Neural cell (in vitro differentiated cells): ENCODE measurements around the gene ARPIN. TPM values are rescaled to one million over a fixed set of nuclear protein-coding genes. Genes with fewer than 3 reads are reported as not detected.

ENCODE experiments used
- H2AFZ ChIP-seq: fragments of 200-600, 300-800 bp; sonication (generic), shearing (Covaris generic); 2 replicates; pipeline ENCODE4 v1.6.0; 2014; ENCODE audit warnings: low read depth, mild to moderate bottlenecking, antibody characterized with exemption, low read length, moderate library complexity
- H3F3A ChIP-seq: fragments of 200-600 bp; shearing (Covaris generic); 2 replicates; pipeline ENCODE4 v1.6.1; 2016; ENCODE audit warnings: mild to moderate bottlenecking, moderate library complexity, mixed read lengths, antibody characterized with exemption, low read length; ENCODE audit not compliant: insufficient read depth, poor library complexity, severe bottlenecking
- H3K27ac ChIP-seq: fragments of 200-600, 300-800 bp; sonication (generic), shearing (Covaris generic); 2 replicates; pipeline ENCODE4 v1.5.1; 2014; ENCODE audit warnings: mild to moderate bottlenecking, low read length, moderate library complexity
- H3K27me3 ChIP-seq: fragments of 300-800, 200-600 bp; sonication (generic), shearing (Covaris generic); 2 replicates; pipeline ENCODE4 v1.6.0; 2014; ENCODE audit warnings: mild to moderate bottlenecking, low read depth, low read length, moderate library complexity; ENCODE audit not compliant: insufficient read depth
- H3K36me3 ChIP-seq: fragments of 300-800, 200-600 bp; sonication (generic), shearing (Covaris generic); 2 replicates; pipeline ENCODE4 v1.5.1; 2014; ENCODE audit warnings: mild to moderate bottlenecking, antibody characterized with exemption, low read length, moderate library complexity; ENCODE audit not compliant: insufficient read depth
- H3K4me2 ChIP-seq: fragments of 300-800, 200-600 bp; sonication (generic), shearing (Covaris generic); 2 replicates; pipeline ENCODE4 v1.6.0; 2014; ENCODE audit warnings: mild to moderate bottlenecking, low read length
- H3K4me3 ChIP-seq: fragments of 300-800, 200-600 bp; sonication (generic), shearing (Covaris generic); 2 replicates; pipeline ENCODE4 v1.5.1; 2014; ENCODE audit warnings: mild to moderate bottlenecking, low read length, moderate library complexity
- H3K79me2 ChIP-seq: fragments of 200-600 bp; shearing (Covaris generic); replicated peaks from 2 replicates; pipeline ENCODE4 v1.6.0; 2014; ENCODE audit warnings: mild to moderate bottlenecking, low read length, moderate library complexity; ENCODE audit not compliant: insufficient read depth
- H3K9ac ChIP-seq: fragments of 300-800, 200-600 bp; sonication (generic), shearing (Covaris generic); 2 replicates; pipeline ENCODE4 v1.6.1; 2016; ENCODE audit warnings: mild to moderate bottlenecking, low read length, mixed read lengths
- H3K9me2 ChIP-seq: fragments of 200-600 bp; shearing (Covaris generic); 2 replicates; pipeline ENCODE4 v1.6.1; 2016; ENCODE audit warnings: mild to moderate bottlenecking, low read length, mixed read lengths; ENCODE audit not compliant: insufficient read depth
- H3K9me3 ChIP-seq: fragments of 200-600, 300-800 bp; sonication (generic), shearing (Covaris generic); 2 replicates; pipeline ENCODE4 v1.6.1; 2016; ENCODE audit warnings: mild to moderate bottlenecking, mixed run types, low read length, moderate library complexity, mixed read lengths
- H4K20me1 ChIP-seq: fragments of 200-600 bp; shearing (Covaris generic); 2 replicates; pipeline ENCODE4 v1.6.1; 2016; ENCODE audit warnings: mild to moderate bottlenecking, mixed run types; ENCODE audit not compliant: insufficient read depth
- CTCF ChIP-seq: fragments of 450-650 bp; IDR thresholded peaks from 2 replicates; pipeline ENCODE4 v1.5.1; 2014; ENCODE audit warnings: antibody characterized with exemption, mild to moderate bottlenecking, moderate library complexity; ENCODE audit not compliant: poor library complexity, severe bottlenecking
- EP300 ChIP-seq: fragments of 450-650 bp; conservative IDR thresholded peaks from 2 replicates; pipeline ENCODE4 v1.6.1; 2014; ENCODE audit warnings: antibody characterized with exemption, mild to moderate bottlenecking, moderate library complexity; ENCODE audit not compliant: poor library complexity, severe bottlenecking
- EZH2 ChIP-seq: fragments of 200-600, 300-800 bp; shearing (Covaris generic), sonication (generic); IDR thresholded peaks from 2 replicates; pipeline ENCODE4 v1.6.1; 2014; ENCODE audit warnings: antibody characterized with exemption, low read length, borderline replicate concordance, mild to moderate bottlenecking; ENCODE audit not compliant: insufficient read depth, poor library complexity, severe bottlenecking
- MXI1 ChIP-seq: fragments of 450-650 bp; conservative IDR thresholded peaks from 2 replicates; pipeline ENCODE4 v1.6.1; 2014; ENCODE audit warnings: antibody characterized with exemption, mild to moderate bottlenecking; ENCODE audit not compliant: poor library complexity, severe bottlenecking
- POLR2AphosphoS5 ChIP-seq: IDR thresholded peaks from 2 replicates; pipeline ENCODE4 v1.6.1; 2012
- RAD21 ChIP-seq: fragments of 450-650 bp; conservative IDR thresholded peaks from 2 replicates; pipeline ENCODE4 v1.6.1; 2014; ENCODE audit warnings: antibody characterized with exemption, mild to moderate bottlenecking, moderate library complexity
- REST ChIP-seq: IDR thresholded peaks from 2 replicates; pipeline ENCODE4 v1.6.1; 2012; ENCODE audit warnings: borderline replicate concordance
- SMC3 ChIP-seq: fragments of 450-650 bp; conservative IDR thresholded peaks from 2 replicates; pipeline ENCODE4 v1.6.1; 2014; ENCODE audit warnings: antibody characterized with exemption, mild to moderate bottlenecking, moderate library complexity; ENCODE audit not compliant: poor library complexity
- TAF1 ChIP-seq: IDR thresholded peaks from 2 replicates; pipeline ENCODE4 v1.6.1; 2012; ENCODE audit warnings: low read depth
- polyA plus RNA-seq: library from polyadenylated mRNA; depleted of rRNA; stranded (reverse); fragments of >200 nt; gene quantifications from 2 replicates; pipeline ENCODE4 v1.2.3, GENCODE V29; 2014

The ARPIN gene
- polyA plus RNA-seq, 1 donor from 2014 or later, result 2.7 TPM

GRCh38 chr15:89888214-89888804 is 24.4 kb downstream of the ARPIN start:
- H3K4me2 ChIP-seq, result no peak overlapping the region
- H3K4me3 ChIP-seq, result no peak overlapping the region
- H3K79me2 ChIP-seq, result peaks cover 10% of the 10 kb centered on the region

GRCh38 chr15:89885611-89886010 is 27.1 kb downstream of the ARPIN start:
- H4K20me1 ChIP-seq, result no peaks in the 10 kb centered on the region
- peaks cover 4% of the 10 kb centered on the region for H3K79me2 ChIP-seq
- H3K9me2 ChIP-seq, result no peaks in the 10 kb centered on the region
- H3K4me3 ChIP-seq, result no peak overlapping the region
- no peak overlapping the region for H3K27ac ChIP-seq
- H3K9me3 ChIP-seq, result no peaks in the 10 kb centered on the region
- no peaks in the 10 kb centered on the region for H3K36me3 ChIP-seq
- no peak overlapping the region for H3K9ac ChIP-seq
- H2AFZ ChIP-seq, result no peak overlapping the region
- no peak overlapping the region for H3K4me2 ChIP-seq
- no peaks in the 10 kb centered on the region for H3F3A ChIP-seq
- no peaks in the 10 kb centered on the region for H3K27me3 ChIP-seq
- TF ChIP-seq TAF1, result no peak
- no peak for TF ChIP-seq POLR2AphosphoS5
- no peak for TF ChIP-seq EP300
- no peak for TF ChIP-seq CTCF
- no peak for TF ChIP-seq SMC3
- TF ChIP-seq REST, result no peak

More at GRCh38 chr15:89888214-89888804, 24.4 kb downstream of the ARPIN start:
- Histone ChIP-seq H3K9ac (no peak overlapping the region), H3K9me3 (no peaks in the 10 kb centered on the region), H3F3A (no peaks in the 10 kb centered on the region), H3K27ac (no peak overlapping the region), H2AFZ (no peak overlapping the region), H3K27me3 (no peaks in the 10 kb centered on the region), H4K20me1 (no peaks in the 10 kb centered on the region), H3K36me3 (no peaks in the 10 kb centered on the region), H3K9me2 (no peaks in the 10 kb centered on the region)
- no peak for TF ChIP-seq EZH2
- no peak for TF ChIP-seq CTCF
- TF ChIP-seq SMC3, result no peak
- no peak for TF ChIP-seq RAD21
- TF ChIP-seq POLR2AphosphoS5, result no peak
- TF ChIP-seq MXI1, result no peak
- TF ChIP-seq TAF1, result no peak
- TF ChIP-seq REST, result no peak
- TF ChIP-seq EP300, result no peak
